Measurements from ENCODE around the gene EPB41L4A. TPM values are rescaled to one million over a fixed set of nuclear protein-coding genes. Genes with fewer than 3 reads are reported as not detected.

EPB41L4A gene
- total RNA-seq, 4 donors from 2014 or later = 10.1 to 32.9 (median 11.6) TPM

GRCh38 chr5:112294126-112294525, 125.0 kb downstream of the EPB41L4A start:
- Histone ChIP-seq H3K4me1 (no peaks in the 10 kb centered on the region), H3K27ac (no peak overlapping the region), H3K9me3 (peaks cover 7% of the 10 kb centered on the region in 2 donors), H3K36me3 (no peaks in the 10 kb centered on the region), H3K4me3 (no peak overlapping the region), H3K27me3 (no peaks in the 10 kb centered on the region)
- intact Hi-C loops (cut with DNase I; ENCODE audit: low total_unique reads) = no loop called here
- TF ChIP-seq, protein P1, sequence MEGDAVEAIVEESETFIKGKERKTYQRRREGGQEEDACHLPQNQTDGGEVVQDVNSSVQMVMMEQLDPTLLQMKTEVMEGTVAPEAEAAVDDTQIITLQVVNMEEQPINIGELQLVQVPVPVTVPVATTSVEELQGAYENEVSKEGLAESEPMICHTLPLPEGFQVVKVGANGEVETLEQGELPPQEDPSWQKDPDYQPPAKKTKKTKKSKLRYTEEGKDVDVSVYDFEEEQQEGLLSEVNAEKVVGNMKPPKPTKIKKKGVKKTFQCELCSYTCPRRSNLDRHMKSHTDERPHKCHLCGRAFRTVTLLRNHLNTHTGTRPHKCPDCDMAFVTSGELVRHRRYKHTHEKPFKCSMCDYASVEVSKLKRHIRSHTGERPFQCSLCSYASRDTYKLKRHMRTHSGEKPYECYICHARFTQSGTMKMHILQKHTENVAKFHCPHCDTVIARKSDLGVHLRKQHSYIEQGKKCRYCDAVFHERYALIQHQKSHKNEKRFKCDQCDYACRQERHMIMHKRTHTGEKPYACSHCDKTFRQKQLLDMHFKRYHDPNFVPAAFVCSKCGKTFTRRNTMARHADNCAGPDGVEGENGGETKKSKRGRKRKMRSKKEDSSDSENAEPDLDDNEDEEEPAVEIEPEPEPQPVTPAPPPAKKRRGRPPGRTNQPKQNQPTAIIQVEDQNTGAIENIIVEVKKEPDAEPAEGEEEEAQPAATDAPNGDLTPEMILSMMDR (IDR thresholded peaks at IDR 0.05) = no peak
- no peak for TF ChIP-seq POLR2AphosphoS5 (IDR thresholded peaks at IDR 0.05)
- TF ChIP-seq POLR2A (IDR thresholded peaks at IDR 0.05) = no peak
- TF ChIP-seq EP300 (IDR thresholded peaks at IDR 0.05; ENCODE audit: low read depth) = no peak
- no peak for DNase-seq
- in situ Hi-C loops (cut with MboI; ENCODE audit: low pct_ligation_motif_present in 1 of 4, low pct_unique_long_range_greater_than_20kb in 1 of 4, low sequenced_read_pairs in 3 of 4) = no loop called here
- 78 to 86% methylated on average over 4 to 5 of the region's 5 CpGs for WGBS, 2 donors (ENCODE audit: low coverage in 1 of 2)

GRCh38 chr5:112293587-112293986, 125.5 kb downstream of the EPB41L4A start:
- Histone ChIP-seq H3K36me3 (no peaks in the 10 kb centered on the region), H3K4me1 (no peaks in the 10 kb centered on the region), H3K27me3 (no peaks in the 10 kb centered on the region), H3K9me3 (peaks cover 2% of the 10 kb centered on the region in 2 donors), H3K4me3 (no peak overlapping the region), H3K27ac (no peak overlapping the region)
- in situ Hi-C loops (cut with MboI; ENCODE audit: low pct_ligation_motif_present in 1 of 4, low pct_unique_long_range_greater_than_20kb in 1 of 4, low sequenced_read_pairs in 3 of 4) = no loop called here
- 63 to 75% methylated on average over 4 to 7 of the region's 7 CpGs for WGBS, 2 donors (ENCODE audit: low coverage in 1 of 2)
- intact Hi-C loops (cut with DNase I; ENCODE audit: low total_unique reads) = no loop called here
- DNase-seq = no peak
- no peak for TF ChIP-seq POLR2A (IDR thresholded peaks at IDR 0.05)
- TF ChIP-seq, protein P1 (IDR thresholded peaks at IDR 0.05) = no peak
- no peak for TF ChIP-seq POLR2AphosphoS5 (IDR thresholded peaks at IDR 0.05)
- TF ChIP-seq EP300 (IDR thresholded peaks at IDR 0.05; ENCODE audit: low read depth) = no peak

DNA sequence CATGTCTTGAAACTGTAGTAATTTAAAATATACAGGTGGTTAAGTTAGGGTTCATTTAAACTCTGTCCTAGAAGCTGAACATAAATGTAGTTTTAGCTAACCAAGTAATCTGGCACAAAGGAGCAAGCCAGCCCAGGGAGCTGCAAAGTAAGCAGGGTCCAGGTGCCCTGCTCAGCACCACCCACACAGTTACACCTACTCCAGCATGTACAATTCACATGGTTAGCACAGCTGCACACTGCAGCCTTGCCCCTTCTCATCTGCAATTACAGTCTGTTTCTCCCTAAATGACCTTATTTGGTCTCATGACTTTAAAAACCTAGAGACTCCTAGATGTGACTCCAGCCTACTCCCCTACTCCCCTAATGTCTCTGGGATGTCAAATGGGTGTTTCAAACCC, 128.4 kb downstream of the EPB41L4A start:
- H3K27ac ChIP-seq = no peak overlapping the region
- DNase-seq = no peak
- TF ChIP-seq EP300 (IDR thresholded peaks at IDR 0.05; ENCODE audit: low read depth) = no peak
- TF ChIP-seq, protein P1 (IDR thresholded peaks at IDR 0.05) = no peak
- no peak for TF ChIP-seq POLR2A (IDR thresholded peaks at IDR 0.05)
- no peak for TF ChIP-seq POLR2AphosphoS5 (IDR thresholded peaks at IDR 0.05)
- no peak overlapping the region for H3K4me3 ChIP-seq
- H3K27me3 ChIP-seq = no peaks in the 10 kb centered on the region
- no peaks in the 10 kb centered on the region for H3K9me3 ChIP-seq
- in situ Hi-C loops (cut with MboI; ENCODE audit: low pct_ligation_motif_present in 1 of 4, low pct_unique_long_range_greater_than_20kb in 1 of 4, low sequenced_read_pairs in 3 of 4) = no loop called here
- intact Hi-C loops (cut with DNase I; ENCODE audit: low total_unique reads) = no loop called here
- H3K36me3 ChIP-seq = no peaks in the 10 kb centered on the region
- H3K4me1 ChIP-seq = no peaks in the 10 kb centered on the region

- Histone ChIP-seq H3K9me3 (no peaks in the 10 kb centered on the region), H3K36me3 (no peaks in the 10 kb centered on the region), H3K4me3 (no peak overlapping the region), H3K27ac (no peak overlapping the region), H3K27me3 (no peaks in the 10 kb centered on the region), H3K4me1 (no peaks in the 10 kb centered on the region)
- no peak for TF ChIP-seq POLR2AphosphoS5 (IDR thresholded peaks at IDR 0.05)
- no peak for TF ChIP-seq POLR2A (IDR thresholded peaks at IDR 0.05)
- no peak for TF ChIP-seq EP300 (IDR thresholded peaks at IDR 0.05; ENCODE audit: low read depth)
- in situ Hi-C loops (cut with MboI; ENCODE audit: low pct_ligation_motif_present in 1 of 4, low pct_unique_long_range_greater_than_20kb in 1 of 4, low sequenced_read_pairs in 3 of 4) (no loop called here), intact Hi-C loops (cut with DNase I; ENCODE audit: low total_unique reads) (no loop called here)
- no peak for DNase-seq
- 76 to 100% methylated on average over 1 to 4 of the region's 4 CpGs for WGBS, 2 donors (ENCODE audit: low coverage in 1 of 2)
Measured at GRCh38 chr5:112289465-112289864, 129.6 kb downstream of the EPB41L4A start.

Measured in transverse colon (tissue), 4 donors.